HG02571 (cell line): ENCODE measurements around the gene IL17RD.
A peak's percentile ranks its signal among the peaks of the same experiment; 100 is the strongest.

Experiments used
- ATAC-seq: cut with Tn5 transposase; IDR thresholded peaks from one replicate; pipeline ENCODE4 v1.9.1; 2021; ENCODE audit warnings: mild to moderate bottlenecking, moderate library complexity; ENCODE audit not compliant: unreplicated experiment

Gene IL17RD

GRCh38 chr3:57164657-57165573, at the start of gene IL17RD:
IL17RD (minus strand) TSS chr3:57165353; CDS start chr3:57165286, 67 bp downstream.
- peak; percentile 46 for ATAC-seq

- ATAC-seq, result no peak
Observed at GRCh38 chr3:57206423-57206822, 41.3 kb upstream of the IL17RD start.

- ATAC-seq, result no peak
Observed at GRCh38 chr3:57199895-57200297, 34.7 kb upstream of the IL17RD start, which contains the start of gene HESX1. HESX1 (minus strand) TSS chr3:57199978; CDS start chr3:57199918, 60 bp downstream.

- ATAC-seq, result no peak
Observed at GRCh38 chr3:57194641-57195040, 29.5 kb upstream of the IL17RD start.

- ATAC-seq, result no peak
Observed at GRCh38 chr3:57192028-57192427, 26.9 kb upstream of the IL17RD start.

- ATAC-seq, result no peak
Observed at GRCh38 chr3:57184526-57184925, 19.4 kb upstream of the IL17RD start.

- ATAC-seq, result no peak
Observed at GRCh38 chr3:57179580-57180410, 14.6 kb upstream of the IL17RD start.

- ATAC-seq, result no peak
Observed at GRCh38 chr3:57176045-57176444, 10.9 kb upstream of the IL17RD start.

GRCh38 chr3:57173687-57174086, 8.5 kb upstream of the IL17RD start:
- no peak for ATAC-seq

GRCh38 chr3:57170946-57171345, 5.8 kb upstream of the IL17RD start:
- no peak for ATAC-seq

- no peak for ATAC-seq
Observed at GRCh38 chr3:57169872-57170623, 4.9 kb upstream of the IL17RD start.

GRCh38 chr3:57169108-57169507, 4.0 kb upstream of the IL17RD start:
- ATAC-seq, result no peak

- ATAC-seq, result no peak
Observed at GRCh38 chr3:57168151-57168550, 3.0 kb upstream of the IL17RD start.

GRCh38 chr3:57166660-57167059, 1.5 kb upstream of the IL17RD start:
- no peak for ATAC-seq

- ATAC-seq, result no peak
Observed at GRCh38 chr3:57165641-57166040, 488 bp upstream of the IL17RD start.

- no peak for ATAC-seq
Observed at GRCh38 chr3:57164217-57164656, 916 bp downstream of the IL17RD start.

- ATAC-seq, result no peak
Observed at GRCh38 chr3:57163751-57164150, 1.4 kb downstream of the IL17RD start.

GRCh38 chr3:57161915-57162314, 3.2 kb downstream of the IL17RD start:
- no peak for ATAC-seq

GRCh38 chr3:57160765-57161538, 4.2 kb downstream of the IL17RD start:
- ATAC-seq, result no peak
